SK-N-SH (cell line): ENCODE results near the gene VPS33B. TPM values are rescaled to one million over a fixed set of nuclear protein-coding genes. Genes with fewer than 3 reads are reported as not detected.

Source experiments
- CTCF ChIA-PET: fragments of 300-600, 350-600 bp; formaldehyde crosslinking; extraction: SDS; loops from one replicate; lab custom pipeline; 2021; lab: Yijun Ruan, JAX
- POLR2A ChIA-PET: fragments of 350-600 bp; sonication (Branson Sonifier 250); formaldehyde crosslinking; extraction: SDS; loops from one replicate; lab custom pipeline; 2020; ENCODE audit warnings: antibody characterized with exemption, inconsistent platforms; lab: Yijun Ruan, JAX
- DNase-seq: peaks from one replicate; pipeline ENCODE4 v3.0.0; 2012
- H2AFZ ChIP-seq: fragments of 200-600 bp; sonication (generic); 2 replicates; pipeline ENCODE4 v1.8.1; 2016; ENCODE audit warnings: antibody characterized with exemption, mild to moderate bottlenecking, low read depth
- H3F3A ChIP-seq: fragments of 200-600 bp; sonication (generic); replicated peaks from 2 replicates; pipeline ENCODE3; 2016; ENCODE audit warnings: antibody characterized with exemption, mild to moderate bottlenecking; ENCODE audit not compliant: insufficient read depth
- H3K27ac ChIP-seq, 2 experiments: fragments of 200-500 bp in 1 of 2; fragments of 200-600 bp in 1 of 2; sonication (Bioruptor generic) in 1 of 2; sonication (generic), shearing (Covaris generic) in 1 of 2; 2 replicates each; pipeline versions ENCODE4 v1.5.1 to v1.6.1; 2014 to 2016; ENCODE audit warnings: low read depth in 2 of 2, inconsistent platforms in 1 of 2, low read length in 1 of 2, mild to moderate bottlenecking in 1 of 2, mixed read lengths in 1 of 2
- H3K27me3 ChIP-seq: fragments of 200-600 bp; sonication (generic), shearing (Covaris generic); 2 replicates; pipeline ENCODE4 v1.6.1; 2016; ENCODE audit warnings: mixed run types; ENCODE audit not compliant: insufficient read depth
- H3K36me3 ChIP-seq, 2 experiments: fragments of 200-500 bp in 1 of 2; fragments of 200-600 bp in 1 of 2; sonication (Bioruptor generic) in 1 of 2; sonication (generic) in 1 of 2; replicated peaks in 1 of 2; 2 replicates each; pipeline versions ENCODE3 to v1.5.1; 2014 to 2016; ENCODE audit warnings: low read length in 1 of 2, mild to moderate bottlenecking in 1 of 2; ENCODE audit not compliant: insufficient read depth in 2 of 2, control insufficient read depth in 1 of 2
- H3K4me1 ChIP-seq, 2 experiments: fragments of 200-500 bp in 1 of 2; fragments of 200-600 bp in 1 of 2; sonication (Bioruptor generic) in 1 of 2; sonication (generic), shearing (Covaris generic) in 1 of 2; 2 replicates each; pipeline versions ENCODE4 v1.5.1 to v1.6.1; 2014 to 2016; ENCODE audit warnings: low read depth in 1 of 2, low read length in 1 of 2, mixed run types in 1 of 2; ENCODE audit not compliant: insufficient read depth in 2 of 2, control insufficient read depth in 1 of 2
- H3K4me2 ChIP-seq: fragments of 200-600 bp; sonication (generic), shearing (Covaris generic); 2 replicates; pipeline ENCODE4 v1.6.1; 2017; ENCODE audit warnings: mixed run types
- H3K4me3 ChIP-seq, 2 experiments: fragments of 200-500 bp in 1 of 2; fragments of 200-600 bp in 1 of 2; sonication (Bioruptor generic) in 1 of 2; sonication (generic), shearing (Covaris generic) in 1 of 2; 2 replicates each; pipeline versions ENCODE4 v1.5.1 to v1.8.1; 2014 to 2016; ENCODE audit warnings: low read depth in 2 of 2, inconsistent platforms in 1 of 2, low read length in 1 of 2, mild to moderate bottlenecking in 1 of 2, mixed read lengths in 1 of 2, moderate library complexity in 1 of 2
- H3K79me2 ChIP-seq: fragments of 200-600 bp; sonication (generic); 2 replicates; pipeline ENCODE4 v1.8.1; 2017; ENCODE audit warnings: mild to moderate bottlenecking; ENCODE audit not compliant: insufficient read depth
- H3K9ac ChIP-seq: fragments of 200-600 bp; sonication (generic); 2 replicates; pipeline ENCODE4 v1.6.1; 2017; ENCODE audit warnings: mixed run types
- H3K9me2 ChIP-seq: fragments of 200-600 bp; sonication (generic); 2 replicates; pipeline ENCODE4 v1.6.1; 2017; ENCODE audit warnings: mixed run types
- H3K9me3 ChIP-seq: fragments of 200-600 bp; sonication (generic); 2 replicates; pipeline ENCODE4 v1.6.1; 2017; ENCODE audit warnings: mixed run types, mild to moderate bottlenecking, moderate library complexity
- H4K20me1 ChIP-seq: fragments of 200-600 bp; sonication (generic); 2 replicates; pipeline ENCODE4 v1.6.1; 2017; ENCODE audit warnings: mild to moderate bottlenecking, mixed run types; ENCODE audit not compliant: insufficient read depth
- ELF1 ChIP-seq: IDR thresholded peaks from 2 replicates; pipeline ENCODE4 v1.4.0; 2012
- FOXJ3 ChIP-seq: sonication (generic); formaldehyde crosslinking; IDR thresholded peaks from 2 replicates; pipeline ENCODE4 v1.5.1; 2020; ENCODE audit warnings: mild to moderate bottlenecking, missing genetic modification reagents
- FOXM1 ChIP-seq: IDR thresholded peaks from 2 replicates; pipeline ENCODE4 v1.4.0; 2012; ENCODE audit warnings: low read depth, mild to moderate bottlenecking
- GABPA ChIP-seq: IDR thresholded peaks from 2 replicates; pipeline ENCODE4 v1.4.0; 2012; ENCODE audit warnings: low read depth, mild to moderate bottlenecking
- JUND ChIP-seq: IDR thresholded peaks from 2 replicates; pipeline ENCODE4 v1.4.0; 2012
- MAX ChIP-seq: IDR thresholded peaks from 2 replicates; pipeline ENCODE4 v1.4.0; 2012; ENCODE audit warnings: low read depth
- PBX3 ChIP-seq: IDR thresholded peaks from 2 replicates; pipeline ENCODE4; 2012
- REST ChIP-seq: IDR thresholded peaks from 2 replicates; pipeline ENCODE4 v1.6.1; 2012; ENCODE audit warnings: mild to moderate bottlenecking, low read depth, low read length, moderate library complexity
- TEAD4 ChIP-seq: IDR thresholded peaks from 2 replicates; pipeline ENCODE4 v1.4.0; 2012; ENCODE audit warnings: mild to moderate bottlenecking, borderline replicate concordance; ENCODE audit not compliant: insufficient read depth
- USF2 ChIP-seq: fragments of 150-350 bp; IDR thresholded peaks from 2 replicates; pipeline ENCODE4 v1.6.1; 2017; ENCODE audit warnings: antibody characterized with exemption, low read length, low read depth, borderline replicate concordance
- ZBTB33 ChIP-seq: IDR thresholded peaks from 2 replicates; pipeline ENCODE4 v1.4.0; 2012; ENCODE audit warnings: low read depth, borderline replicate concordance
- WGBS: methylation state at CpG from one replicate; pipeline ENCODE4 v1.1.6; 2017; ENCODE audit warnings: low lambda C conversion rate; 5-methylcytosine and 5-hydroxymethylcytosine counted together
- polyA plus RNA-seq, 3 experiments: library from polyadenylated mRNA; depleted of rRNA; stranded (reverse); fragments of >200 nt; gene quantifications; 2 replicates each; pipeline ENCODE4 v1.2.3, GENCODE V29; 2012

VPS33B gene
- polyA plus RNA-seq, 1 of the 3 experiments (the other 2 are of a cell fraction), result 16.6 TPM

GRCh38 chr15:91072161-91072560 is 49.8 kb upstream of the VPS33B start:
- POLR2A ChIA-PET, result no interaction called here
- Histone ChIP-seq H3F3A (no peaks in the 10 kb centered on the region), H3K36me3 (no peaks in the 10 kb centered on the region), H3K4me3 (no peak overlapping the region), H2AFZ (no peak overlapping the region), H4K20me1 (no peaks in the 10 kb centered on the region), H3K79me2 (no peaks in the 10 kb centered on the region), H3K9ac (no peak overlapping the region), H3K9me3 (no peaks in the 10 kb centered on the region), H3K4me2 (no peak overlapping the region), H3K9me2 (no peaks in the 10 kb centered on the region), H3K27me3 (no peaks in the 10 kb centered on the region), H3K27ac (no peak overlapping the region), H3K4me1 (peaks cover 0 to 7% of the 10 kb centered on the region in 2 experiments; a peak in 1 of 4 replicates)
- DNase-seq, result no peak
- TF ChIP-seq FOXJ3 (CRISPR knock-in tag) (no peak), GABPA (no peak), JUND (no peak), ELF1 (no peak)
- CTCF ChIA-PET, result interaction anchor here (1.3 to 2.0 kb wide), 2 partner anchors 153 to 175 kb away, joined by 3 to 9 read pairs; no protein-coding TSS in a partner anchor
- 51% methylated on average over 4 of the region's 4 CpGs for WGBS

- Histone ChIP-seq H3K9ac (no peak overlapping the region), H3K27ac (no peak overlapping the region), H3K4me3 (no peak overlapping the region), H3K36me3 (no peaks in the 10 kb centered on the region), H3K79me2 (no peaks in the 10 kb centered on the region), H3K9me3 (no peaks in the 10 kb centered on the region), H3K9me2 (no peaks in the 10 kb centered on the region), H3K27me3 (no peaks in the 10 kb centered on the region)
- WGBS, result 35% methylated on average over 8 of the region's 8 CpGs
- CTCF ChIA-PET, result interaction anchor here (1.1 to 2.0 kb wide), 5 partner anchors 15 to 177 kb away, joined by 3 to 9 read pairs (median 4); no protein-coding TSS in a partner anchor
- no peak for DNase-seq
- TF ChIP-seq FOXM1 (no peak), TEAD4 (no peak), REST (no peak), MAX (no peak), PBX3 (no peak), ZBTB33 (no peak), USF2 (no peak)
- TF ChIP-seq, all 33 proteins: peak for 0
- Histone ChIP-seq H4K20me1 (no peaks in the 10 kb centered on the region), H2AFZ (no peak overlapping the region), H3F3A (no peaks in the 10 kb centered on the region), H3K4me2 (no peak overlapping the region), H3K4me1 (peaks cover 0 to 8% of the 10 kb centered on the region in 2 experiments; a peak in 1 of 4 replicates)
- POLR2A ChIA-PET, result no interaction called here
Measured at GRCh38 chr15:91070872-91071271, 48.5 kb upstream of the VPS33B start.
